ACC112 (cell line): Measurements from ENCODE around the gene ACVR1.
"Not testable (repeated sequence)": the region's sequence is repeated elsewhere in the genome, so short reads cannot be mapped to it uniquely, and the experiment has no call there.

Experiments
- H2AFZ ChIP-seq: fragments of 200-600 bp; sonication (generic); one replicate; pipeline ENCODE4 v1.6.0; 2017; ENCODE audit warnings: antibody characterized with exemption, low read length; ENCODE audit not compliant: unreplicated experiment
- H3K27ac ChIP-seq: fragments of 200-600 bp; sonication (generic); 2 replicates; pipeline ENCODE4 v1.5.1; 2014; ENCODE audit warnings: low read depth, mild to moderate bottlenecking, antibody characterized with exemption, low read length, moderate library complexity
- H3K27me3 ChIP-seq: fragments of 200-600 bp; sonication (generic); 2 replicates; pipeline ENCODE4 v1.6.1; 2014; ENCODE audit warnings: mild to moderate bottlenecking, antibody characterized with exemption, low read length, moderate library complexity, mixed read lengths; ENCODE audit not compliant: insufficient read depth
- H3K36me3 ChIP-seq: fragments of 200-600 bp; sonication (generic); 2 replicates; pipeline ENCODE4 v1.6.1; 2016; ENCODE audit warnings: mild to moderate bottlenecking, antibody characterized with exemption, low read length, moderate library complexity, mixed read lengths; ENCODE audit not compliant: insufficient read depth
- H3K4me1 ChIP-seq: fragments of 200-600 bp; sonication (generic); one replicate; pipeline ENCODE4 v1.6.1; 2016; ENCODE audit warnings: low read length, mixed read lengths; ENCODE audit not compliant: insufficient read depth, unreplicated experiment, control insufficient read depth
- H3K4me3 ChIP-seq: fragments of 200-600 bp; sonication (generic); 2 replicates; pipeline ENCODE4 v1.5.1; 2014; ENCODE audit warnings: mild to moderate bottlenecking, low read depth, low read length
- H3K79me2 ChIP-seq: fragments of 200-600 bp; sonication (generic); one replicate; pipeline ENCODE4 v1.6.0; 2016; ENCODE audit warnings: low read length; ENCODE audit not compliant: control insufficient read depth, unreplicated experiment, insufficient read depth

The ACVR1 gene

GRCh38 chr2:157727693-157728092, 148.4 kb downstream of the ACVR1 start:
- Histone ChIP-seq H2AFZ (no peak overlapping the region), H3K79me2 (no peaks in the 10 kb centered on the region), H3K4me1 (no peaks in the 10 kb centered on the region), H3K36me3 (peaks cover 42% of the 10 kb centered on the region), H3K27me3 (no peaks in the 10 kb centered on the region), H3K27ac (no peak overlapping the region), H3K4me3 (no peak overlapping the region)

GRCh38 chr2:157726946-157727345, 149.2 kb downstream of the ACVR1 start:
- Histone ChIP-seq H3K36me3 (peaks cover 47% of the 10 kb centered on the region), H3K27me3 (no peaks in the 10 kb centered on the region), H3K4me3 (no peak overlapping the region), H3K79me2 (no peaks in the 10 kb centered on the region), H3K27ac (no peak overlapping the region), H2AFZ (no peak overlapping the region), H3K4me1 (no peaks in the 10 kb centered on the region)

- H3K36me3 ChIP-seq = peaks cover 46% of the 10 kb centered on the region
- no peaks in the 10 kb centered on the region for H3K27me3 ChIP-seq
- no peaks in the 10 kb centered on the region for H3K79me2 ChIP-seq
- no peak overlapping the region for H2AFZ ChIP-seq
- no peaks in the 10 kb centered on the region for H3K4me1 ChIP-seq
- no peak overlapping the region for H3K4me3 ChIP-seq
- H3K27ac ChIP-seq = no peak overlapping the region
Observed at GRCh38 chr2:157725846-157726245, 150.3 kb downstream of the ACVR1 start.

- H2AFZ ChIP-seq = no peak overlapping the region
- H3K4me3 ChIP-seq = no peak overlapping the region
- no peaks in the 10 kb centered on the region for H3K4me1 ChIP-seq
- H3K27me3 ChIP-seq = no peaks in the 10 kb centered on the region
- no peak overlapping the region for H3K27ac ChIP-seq
- no peaks in the 10 kb centered on the region for H3K79me2 ChIP-seq
- H3K36me3 ChIP-seq = peaks cover 36% of the 10 kb centered on the region
Observed at GRCh38 chr2:157722580-157723234, 153.4 kb downstream of the ACVR1 start.

- Histone ChIP-seq H3K27ac (no peak overlapping the region), H3K36me3 (peaks cover 44% of the 10 kb centered on the region)
Observed at GRCh38 chr2:157720504-157720903, 155.6 kb downstream of the ACVR1 start.

GRCh38 chr2:157704653-157705052, 171.5 kb downstream of the ACVR1 start:
- H3K27ac ChIP-seq, H3K4me1 ChIP-seq, H3K79me2 ChIP-seq, H3K36me3 ChIP-seq, H3K4me3 ChIP-seq, H3K27me3 ChIP-seq, H2AFZ ChIP-seq: not testable (repeated sequence)

More at GRCh38 chr2:157720504-157720903, 155.6 kb downstream of the ACVR1 start:
- Histone ChIP-seq H3K27me3 (no peaks in the 10 kb centered on the region), H3K79me2 (no peaks in the 10 kb centered on the region), H3K4me3 (no peak overlapping the region), H3K4me1 (no peaks in the 10 kb centered on the region), H2AFZ (no peak overlapping the region)

- H3K36me3 ChIP-seq, H3K79me2 ChIP-seq, H3K4me3 ChIP-seq, H3K27me3 ChIP-seq, H3K4me1 ChIP-seq, H3K27ac ChIP-seq, H2AFZ ChIP-seq: not testable (repeated sequence)
Observed at GRCh38 chr2:157704148-157704547, 172.0 kb downstream of the ACVR1 start.

- Histone ChIP-seq H3K27me3 (no peaks in the 10 kb centered on the region), H3K4me1 (no peaks in the 10 kb centered on the region), H2AFZ (no peak overlapping the region), H3K4me3 (no peak overlapping the region), H3K36me3 (peaks cover 3% of the 10 kb centered on the region; the same call in 1 of the 2 replicates), H3K27ac (no peak overlapping the region), H3K79me2 (no peaks in the 10 kb centered on the region)
Observed at GRCh38 chr2:157699806-157700205, 176.3 kb downstream of the ACVR1 start.

GRCh38 chr2:157699009-157699408, 177.1 kb downstream of the ACVR1 start:
- H3K4me1 ChIP-seq = no peaks in the 10 kb centered on the region
- H3K27ac ChIP-seq = no peak overlapping the region
- H3K36me3 ChIP-seq = peaks cover 3% of the 10 kb centered on the region; the same call in 1 of the 2 replicates
- H3K4me3 ChIP-seq = no peak overlapping the region
- no peaks in the 10 kb centered on the region for H3K27me3 ChIP-seq
- no peaks in the 10 kb centered on the region for H3K79me2 ChIP-seq
- H2AFZ ChIP-seq = no peak overlapping the region

GRCh38 chr2:157698430-157698829, 177.7 kb downstream of the ACVR1 start:
- H3K27ac ChIP-seq = no peak overlapping the region
- H3K27me3 ChIP-seq = no peaks in the 10 kb centered on the region
- peaks cover 3% of the 10 kb centered on the region; the same call in 1 of the 2 replicates for H3K36me3 ChIP-seq
- H3K79me2 ChIP-seq = no peaks in the 10 kb centered on the region
- no peaks in the 10 kb centered on the region for H3K4me1 ChIP-seq
- H3K4me3 ChIP-seq = no peak overlapping the region
- H2AFZ ChIP-seq = no peak overlapping the region

GRCh38 chr2:157696036-157696435, 180.1 kb downstream of the ACVR1 start:
- no peaks in the 10 kb centered on the region for H3K27me3 ChIP-seq
- H3K4me3 ChIP-seq = no peak overlapping the region
- H3K4me1 ChIP-seq = peaks cover 12% of the 10 kb centered on the region
- H3K79me2 ChIP-seq = no peaks in the 10 kb centered on the region
- H2AFZ ChIP-seq = no peak overlapping the region
- no peak overlapping the region for H3K27ac ChIP-seq
- H3K36me3 ChIP-seq = peaks cover under 1% of the 10 kb centered on the region; the same call in 1 of the 2 replicates
